Hematopoietic multipotent progenitor cell treated with erythropoietin and hydrocortisone succinate and interleukin-3 and kit ligand, for 17 days (in vitro differentiated cells): ENCODE data around the gene GAS7.

Source experiments
- DNase-seq: peaks from one replicate; pipeline ENCODE4 v3.0.0-alpha.2; 2015; ENCODE audit warnings: low spot score

The GAS7 gene

GRCh38 chr17:10200645-10201044 is 2.2 kb upstream of the GAS7 start:
- no peak for DNase-seq

DNA sequence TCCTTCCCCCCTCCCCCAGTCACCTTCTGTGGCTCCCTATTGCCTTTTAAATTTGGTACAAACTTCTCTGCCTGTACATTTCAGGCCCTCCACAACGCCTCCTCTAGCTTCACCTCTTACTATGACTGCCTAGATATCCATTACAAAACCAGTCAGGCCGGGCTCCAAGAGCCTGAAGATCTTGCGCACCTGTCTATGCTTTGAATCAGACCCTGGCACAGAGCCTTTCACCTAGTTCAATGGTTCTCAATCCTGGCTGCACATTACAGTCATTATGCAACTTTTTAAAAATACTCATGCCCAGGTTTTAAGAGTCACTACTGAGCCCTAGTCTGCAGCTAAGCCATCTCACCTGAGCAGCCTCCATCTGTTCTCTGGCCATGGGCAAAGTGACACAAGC is 1.6 kb upstream of the GAS7 start:
- no peak for DNase-seq

DNA sequence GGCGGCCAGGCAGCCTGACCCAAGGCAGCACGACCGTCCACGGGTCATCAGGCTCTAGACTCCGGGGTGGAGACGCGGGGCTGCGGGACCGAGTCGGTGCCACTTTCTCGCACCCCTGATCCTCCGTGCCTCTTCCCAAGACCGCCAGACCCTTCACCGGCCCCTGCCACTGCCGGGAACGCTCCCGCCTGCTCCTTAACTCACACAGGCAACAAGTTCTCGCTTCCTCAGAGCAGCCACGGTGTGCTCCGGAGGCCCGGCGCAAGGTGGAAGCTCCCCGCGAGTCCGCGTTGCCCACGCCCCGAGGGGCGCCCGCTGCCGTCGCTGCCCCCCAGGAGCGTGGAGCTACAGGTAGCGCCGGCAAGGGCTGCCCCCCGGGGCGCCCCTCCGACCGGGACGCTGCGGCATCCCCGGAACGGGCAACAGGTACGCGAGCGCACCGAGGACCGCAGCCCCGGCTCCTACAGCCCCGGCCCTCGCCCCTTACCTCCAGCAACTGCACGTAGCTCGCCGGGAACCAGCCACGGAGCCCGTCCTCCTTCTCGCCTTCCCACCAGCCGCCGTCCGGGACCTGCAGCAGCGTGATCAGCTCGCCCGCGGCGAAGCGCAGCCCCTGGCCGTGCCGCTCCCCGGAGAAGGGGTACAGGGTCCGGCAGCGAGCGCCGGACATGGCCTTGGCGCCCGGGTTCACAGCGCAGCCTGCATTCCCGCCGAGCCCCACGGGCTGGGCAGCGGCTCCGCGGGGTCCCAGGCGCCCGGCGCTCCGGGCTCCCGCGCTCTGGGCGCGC is 491 bp downstream of the GAS7 start:
- DNase-seq = no peak

- DNase-seq = no peak
Observed at GRCh38 chr17:10197362-10197720, 1.1 kb downstream of the GAS7 start.

GRCh38 chr17:10196941-10197340 is 1.5 kb downstream of the GAS7 start:
- DNase-seq = no peak

GRCh38 chr17:10196384-10196895 is 2.0 kb downstream of the GAS7 start:
- DNase-seq = no peak

GRCh38 chr17:10195090-10195805 is 3.2 kb downstream of the GAS7 start:
- DNase-seq = no peak

GRCh38 chr17:10193632-10194031 is 4.8 kb downstream of the GAS7 start:
- no peak for DNase-seq

GRCh38 chr17:10192972-10193371 is 5.4 kb downstream of the GAS7 start:
- no peak for DNase-seq

- no peak for DNase-seq
Observed at GRCh38 chr17:10192461-10192860, 5.9 kb downstream of the GAS7 start.

GRCh38 chr17:10187456-10187855 is 10.9 kb downstream of the GAS7 start:
- DNase-seq = no peak

DNA sequence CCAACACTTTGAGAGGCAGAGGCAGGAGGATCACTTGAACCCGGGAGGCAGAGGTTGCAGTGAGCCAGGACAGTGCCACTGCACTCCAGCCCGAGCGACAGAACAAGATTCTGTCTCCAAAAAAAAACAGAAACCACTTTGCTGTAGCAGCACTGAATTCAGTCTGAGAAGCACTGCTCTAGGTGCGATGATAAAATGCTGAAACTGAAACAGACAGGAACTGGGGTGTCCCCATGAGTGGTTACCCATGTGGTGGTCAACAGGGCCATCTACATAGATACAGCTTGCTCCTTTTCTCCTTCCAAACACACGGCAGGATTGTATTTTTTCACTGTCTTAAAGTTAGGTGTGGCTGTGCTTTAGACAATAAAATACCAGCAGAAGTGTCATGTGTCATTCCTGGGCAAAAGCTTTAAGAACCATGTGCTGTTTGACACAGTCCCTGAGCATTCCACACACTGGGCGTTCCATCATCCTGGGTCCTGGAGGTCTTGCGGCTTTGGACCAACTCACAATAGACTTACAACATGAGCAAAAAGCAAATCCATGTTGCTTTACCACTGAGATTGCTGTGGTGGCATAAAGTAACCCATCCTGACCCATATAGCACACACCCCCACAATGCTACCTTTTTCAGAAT is 11.5 kb downstream of the GAS7 start:
- DNase-seq = no peak

DNA sequence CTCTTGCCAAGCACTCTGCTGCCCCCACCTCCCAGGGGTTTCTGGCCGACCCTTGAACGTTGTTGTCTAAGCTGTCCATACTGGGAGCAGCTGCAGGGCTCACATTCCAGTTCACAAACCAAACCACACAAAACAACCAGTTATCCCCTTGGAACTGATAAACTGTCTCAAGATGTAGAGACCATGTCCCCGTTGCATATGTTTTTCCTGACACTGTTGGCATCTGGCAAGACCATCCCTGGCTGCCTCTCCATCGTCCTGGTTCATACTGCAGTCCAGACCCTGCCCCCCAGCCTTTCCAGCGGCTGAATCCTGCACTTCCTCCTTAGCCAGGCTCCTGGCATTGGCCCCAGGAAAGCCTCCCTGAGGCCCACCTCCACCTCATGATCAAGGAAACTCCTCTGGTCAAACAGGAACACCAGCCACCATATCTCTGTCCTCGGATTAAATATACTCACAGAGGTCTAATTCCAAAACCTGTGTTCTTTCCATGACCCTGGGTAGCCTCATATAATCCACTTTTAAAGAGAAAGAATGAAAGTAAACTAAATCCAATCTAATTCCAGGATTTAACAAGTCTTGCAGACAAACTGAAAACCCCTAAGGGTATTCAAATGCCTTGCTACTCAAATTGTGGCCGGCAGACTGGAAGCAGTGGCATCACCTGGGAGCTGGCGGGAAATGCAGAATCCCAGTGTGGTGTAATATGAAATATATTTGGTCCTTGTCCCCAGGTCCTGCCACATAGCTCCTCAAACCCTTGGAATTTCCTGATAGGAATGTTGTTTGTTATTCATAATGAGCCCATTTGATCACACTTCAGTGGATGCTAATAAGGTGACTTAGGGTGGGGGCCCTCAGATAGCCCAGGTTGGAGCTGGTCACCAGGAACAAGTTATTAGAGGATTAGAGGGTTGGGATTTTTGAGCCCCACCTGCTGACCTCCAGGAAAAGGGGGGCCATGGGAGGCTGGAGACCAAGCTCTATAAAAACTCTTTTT is 14.2 kb downstream of the GAS7 start:
- no peak for DNase-seq

DNA sequence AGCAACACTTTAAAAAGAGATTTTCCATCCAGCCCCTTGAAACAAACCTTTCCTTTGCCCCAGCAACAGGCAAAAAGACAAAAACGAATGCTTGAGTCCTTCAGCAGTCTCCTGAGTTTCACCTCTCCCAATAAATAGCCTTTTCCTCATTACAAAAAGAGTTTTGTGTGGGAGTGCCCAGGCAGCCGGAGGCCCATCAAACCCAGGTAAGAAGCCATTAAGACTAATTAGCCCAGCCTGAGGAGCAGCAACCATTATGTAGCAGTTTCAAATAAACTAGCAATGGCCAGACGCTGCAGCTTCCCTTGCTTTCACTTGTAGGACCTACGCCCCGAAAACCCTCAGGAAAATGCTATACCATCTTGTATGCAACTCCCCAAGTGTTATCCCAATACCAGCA is 15.6 kb downstream of the GAS7 start:
- no peak for DNase-seq

GRCh38 chr17:10178506-10178991 is 19.9 kb downstream of the GAS7 start:
- DNase-seq = no peak

DNA sequence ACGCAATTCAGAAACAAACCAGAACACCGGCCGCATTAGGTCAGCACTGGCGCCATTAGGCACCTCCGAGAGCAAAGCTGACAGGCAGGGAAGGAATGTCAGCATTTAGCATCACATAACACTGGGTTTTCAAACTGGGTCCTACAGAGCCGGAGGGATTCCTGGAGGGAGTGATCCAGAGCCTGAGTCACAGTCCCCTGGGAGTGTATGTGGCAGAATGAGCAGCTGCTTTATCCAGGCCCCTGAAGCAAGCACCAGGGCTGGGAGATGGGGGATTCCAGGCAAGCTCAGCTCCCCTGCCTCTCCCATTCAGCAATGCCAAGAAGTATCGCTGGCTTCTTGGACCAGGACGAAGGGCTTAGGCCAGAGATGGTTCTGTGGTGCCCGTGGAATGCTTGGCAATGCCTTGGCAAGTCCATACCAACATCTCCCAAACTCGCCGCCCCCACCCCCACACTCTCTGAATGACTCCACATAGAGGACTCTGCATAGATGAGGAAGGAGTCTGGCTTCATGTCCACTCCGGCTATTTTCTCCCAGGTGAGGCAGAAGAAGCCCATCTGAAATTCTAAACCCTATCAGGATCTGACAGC is 20.4 kb downstream of the GAS7 start:
- no peak for DNase-seq

DNA sequence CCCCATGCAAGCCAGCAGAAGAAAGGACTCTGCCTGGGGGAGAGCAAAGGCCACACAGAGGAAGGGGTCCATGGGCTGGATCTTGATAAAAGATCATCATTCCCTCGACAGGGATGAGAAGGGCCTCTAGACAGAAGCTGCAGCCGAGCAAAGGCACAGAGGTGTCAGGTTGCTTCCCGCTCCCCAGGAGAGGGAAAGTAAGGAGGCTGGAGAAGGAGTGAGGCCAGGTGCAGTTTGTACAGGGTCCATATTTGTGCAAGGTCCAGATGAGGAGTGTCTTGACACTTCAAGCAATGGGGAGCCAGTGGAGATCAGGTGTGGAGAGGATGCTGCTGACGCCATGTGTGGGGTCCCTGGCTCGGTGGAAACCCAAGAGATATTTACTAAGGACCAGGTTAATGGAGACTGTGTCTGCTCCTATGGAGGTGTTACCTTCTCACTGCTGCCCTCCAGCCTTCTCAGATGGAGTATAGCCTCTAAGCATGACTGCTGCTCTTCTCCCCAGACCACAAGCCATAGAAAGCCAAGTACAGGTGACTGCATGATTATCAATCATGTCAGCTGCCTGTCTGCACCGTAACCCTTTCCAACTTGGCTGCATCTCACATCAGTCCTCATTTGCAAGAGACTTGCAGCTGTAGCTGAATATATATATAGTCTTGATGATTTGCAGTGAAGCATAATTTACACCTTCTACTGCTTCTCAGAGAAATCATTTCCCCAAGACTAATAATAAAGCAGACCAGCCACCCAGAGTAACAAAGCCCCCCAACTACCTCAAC is 21.1 kb downstream of the GAS7 start:
- no peak for DNase-seq

DNA sequence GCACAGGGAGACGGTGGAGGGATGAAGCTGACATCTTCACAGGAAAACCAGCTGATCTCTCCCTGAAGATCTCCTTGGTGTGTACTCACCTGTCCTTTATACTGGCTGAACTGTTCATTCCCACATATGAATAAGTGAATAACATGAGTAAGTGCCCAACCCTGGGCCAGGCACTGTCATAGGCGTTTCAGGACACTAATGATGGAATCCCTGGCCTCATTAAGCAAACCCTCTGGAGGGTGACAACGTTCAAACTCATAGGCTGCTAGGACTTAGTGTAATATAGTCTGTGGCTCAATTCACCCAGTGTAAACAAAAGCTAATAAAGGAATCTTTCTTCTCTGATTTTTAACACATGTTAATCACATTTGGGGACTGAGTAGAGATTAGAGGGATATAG is 24.5 kb downstream of the GAS7 start:
- DNase-seq = no peak

- DNase-seq = no peak
Observed at GRCh38 chr17:10172778-10173177, 25.6 kb downstream of the GAS7 start.

DNA sequence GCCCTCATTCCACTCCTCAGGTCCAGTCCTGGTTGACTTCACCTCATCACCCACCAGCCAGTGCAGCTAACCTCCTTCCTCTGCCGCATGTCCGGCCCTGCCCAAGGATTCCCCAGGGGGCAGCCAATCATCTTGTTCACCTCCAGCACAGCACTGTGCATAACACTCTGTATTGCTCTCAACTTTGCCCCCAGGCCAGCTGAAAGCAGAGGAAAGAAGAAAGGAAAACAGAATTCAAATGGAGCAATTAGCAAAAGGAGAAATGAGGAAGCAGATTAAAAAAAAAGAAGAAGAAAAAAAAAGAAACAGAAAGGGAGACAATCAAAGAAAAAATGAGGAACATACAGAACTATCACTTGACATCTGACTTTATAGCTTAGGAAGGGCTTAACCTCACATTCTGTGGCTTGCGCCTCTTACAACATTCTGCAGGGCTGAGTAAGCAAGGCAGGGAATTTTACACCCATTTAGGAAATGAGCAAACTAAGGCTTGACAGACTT is 26.1 kb downstream of the GAS7 start:
- DNase-seq = no peak
